GM18507 (cell line): Measurements from ENCODE around the gene MEF2C.

Source experiments
- DNase-seq: peaks from one replicate; pipeline ENCODE4 v3.0.0; 2011; ENCODE audit warnings: low read depth; ENCODE audit not compliant: insufficient read length; ENCODE audit errors: extremely low spot score
- FAIRE-seq: peaks from 2 replicates; lab custom pipeline; 2011; peaks lifted over from hg19 to GRCh38; lab: Jason Lieb, UNC

Gene MEF2C

GRCh38 chr5:88702332-88702731, 180.7 kb downstream of the MEF2C start:
- FAIRE-seq = no peak
- DNase-seq = no peak

- DNase-seq (no peak), FAIRE-seq (no peak)
These were observed 182.9 kb downstream of the MEF2C start for GRCh38 chr5:88700121-88700520.

GRCh38 chr5:88698290-88698689, 184.7 kb downstream of the MEF2C start:
- DNase-seq = no peak
- FAIRE-seq = no peak

GRCh38 chr5:88696466-88696865, 186.5 kb downstream of the MEF2C start:
- DNase-seq (no peak), FAIRE-seq (no peak)

GRCh38 chr5:88695931-88696330, 187.1 kb downstream of the MEF2C start:
- no peak for FAIRE-seq
- no peak for DNase-seq

GRCh38 chr5:88695232-88695631, 187.8 kb downstream of the MEF2C start:
- FAIRE-seq (no peak), DNase-seq (no peak)

GRCh38 chr5:88694023-88694679, 188.8 kb downstream of the MEF2C start:
- no peak for FAIRE-seq
- no peak for DNase-seq

GRCh38 chr5:88693071-88693932, 189.7 kb downstream of the MEF2C start:
- DNase-seq = no peak
- FAIRE-seq = no peak

- FAIRE-seq = no peak
- DNase-seq = no peak
These were observed 190.8 kb downstream of the MEF2C start for GRCh38 chr5:88691945-88692868.

GRCh38 chr5:88691230-88691582, 191.8 kb downstream of the MEF2C start:
- no peak for DNase-seq
- no peak for FAIRE-seq

- DNase-seq (peak; percentile 59), FAIRE-seq (peak; percentile 90)
These were observed 192.4 kb downstream of the MEF2C start for GRCh38 chr5:88690409-88691229.

- DNase-seq = no peak
- no peak for FAIRE-seq
These were observed 193.1 kb downstream of the MEF2C start for GRCh38 chr5:88689668-88690408.

- FAIRE-seq = no peak
- no peak for DNase-seq
These were observed 193.9 kb downstream of the MEF2C start for GRCh38 chr5:88688984-88689667.

GRCh38 chr5:88688156-88688983, 194.6 kb downstream of the MEF2C start:
- no peak for FAIRE-seq
- no peak for DNase-seq

- DNase-seq (no peak), FAIRE-seq (no peak)
These were observed 195.5 kb downstream of the MEF2C start for GRCh38 chr5:88687373-88687911.

- DNase-seq = no peak
- no peak for FAIRE-seq
These were observed 196.3 kb downstream of the MEF2C start for GRCh38 chr5:88686726-88687125.
